GM12878 (cell line): ENCODE data around the gene PRPF6. TPM values are rescaled to one million over a fixed set of nuclear protein-coding genes. Genes with fewer than 3 reads are reported as not detected.

Source experiments
- ASH2L ChIP-seq: fragments of 300-600, 200-600 bp; sonication (generic); IDR thresholded peaks from 2 replicates; pipeline ENCODE4 v1.6.1; 2017; ENCODE audit warnings: low read depth, mild to moderate bottlenecking, borderline replicate concordance
- CHD2 ChIP-seq: IDR thresholded peaks from 2 replicates; pipeline ENCODE4 v1.6.1; 2011; ENCODE audit warnings: low read depth, low read length, improper control_type of control experiment, borderline replicate concordance
- GABPA ChIP-seq: IDR thresholded peaks from 2 replicates; pipeline ENCODE4 v1.6.1; 2014; ENCODE audit warnings: antibody characterized with exemption, low read depth, mild to moderate bottlenecking, inconsistent platforms
- GATAD2B ChIP-seq: fragments of 450-650 bp; conservative IDR thresholded peaks from 2 replicates; pipeline ENCODE4 v1.6.1; 2017; ENCODE audit warnings: low read depth, mild to moderate bottlenecking, moderate library complexity
- HDAC2 ChIP-seq: fragments of 200-600 bp; sonication (generic); IDR thresholded peaks from 2 replicates; pipeline ENCODE4 v1.6.1; 2017
- IKZF1 ChIP-seq: fragments of 450-650 bp; conservative IDR thresholded peaks from 2 replicates; pipeline ENCODE4 v1.6.1; 2017; ENCODE audit warnings: antibody characterized with exemption, mild to moderate bottlenecking
- IKZF2 ChIP-seq, 2 experiments: fragments of 450-650 bp; IDR thresholded peaks; 2 replicates each; pipeline ENCODE4 v1.6.1; 2017; ENCODE audit warnings: mild to moderate bottlenecking in 2 of 2, moderate library complexity in 2 of 2
- IRF5 ChIP-seq: fragments of 450-650 bp; IDR thresholded peaks from 2 replicates; pipeline ENCODE4 v1.6.1; 2017; ENCODE audit warnings: borderline replicate concordance
- MEF2A ChIP-seq: IDR thresholded peaks from 2 replicates; pipeline ENCODE4 v1.6.1; 2011; ENCODE audit warnings: low read depth, mild to moderate bottlenecking, low read length, moderate library complexity; ENCODE audit not compliant: insufficient read depth
- MYB ChIP-seq: fragments of 150-350 bp; IDR thresholded peaks from 2 replicates; pipeline ENCODE4 v1.6.1; 2014; ENCODE audit warnings: mild to moderate bottlenecking, low read depth, low read length, borderline replicate concordance
- PML ChIP-seq: IDR thresholded peaks from 2 replicates; pipeline ENCODE4 v1.6.1; 2012; ENCODE audit warnings: low read length, inconsistent platforms
- RB1 ChIP-seq: fragments of 450-650 bp; formaldehyde crosslinking; IDR thresholded peaks from 2 replicates; pipeline ENCODE4 v1.6.1; 2017; ENCODE audit warnings: mild to moderate bottlenecking, borderline replicate concordance
- YY1 ChIP-seq: IDR thresholded peaks from 2 replicates; pipeline ENCODE4 v1.6.1; 2011; ENCODE audit warnings: low read depth, mild to moderate bottlenecking, low read length
- ZNF592 ChIP-seq: fragments of 450-650 bp; IDR thresholded peaks from 2 replicates; pipeline ENCODE4 v1.6.1; 2017; ENCODE audit warnings: mild to moderate bottlenecking, moderate library complexity
- polyA plus RNA-seq, 11 experiments: library from polyadenylated mRNA; depleted of rRNA in 4 of 11; unstranded in 6 of 11; stranded (reverse) in 5 of 11; fragments of >200 nt; fragmentation: Nextera tagmentation in 4 of 11; fragmentation: Illumina TruSeq in 1 of 11; extraction: Ambion mirVana in 4 of 11; extraction: Trizol in 1 of 11; gene quantifications; 1 replicate in 1 of 11; 2 replicates in 10 of 11; pipeline versions ENCODE4 v1.2.1 to v1.2.3, GENCODE V29; 2011 to 2016; ENCODE audit warnings: inconsistent platforms in 2 of 11, missing spikeins in 2 of 11, low read depth in 1 of 11
- total RNA-seq, 4 experiments: library from RNA; depleted of rRNA in 3 of 4; stranded (reverse); fragments of >200 nt in 3 of 4; fragmentation: Illumina TruSeq in 1 of 4; extraction: Trizol in 1 of 4; gene quantifications; 2 replicates each; pipeline versions ENCODE4 v1.2.1 to v1.2.3, GENCODE V29; 2013 to 2021
- TF ChIP-seq, protein P1 (sequence below): IDR thresholded peaks from 2 replicates; pipeline ENCODE4 v1.6.1; 2012; ENCODE audit warnings: low read depth, low read length, improper control_type of control experiment
- TF ChIP-seq, protein P2 (sequence below): IDR thresholded peaks from 2 replicates; pipeline ENCODE4 v1.6.1; 2011; ENCODE audit warnings: low read depth, low read length, improper control_type of control experiment, borderline replicate concordance
- TF ChIP-seq, protein P3 (sequence below): IDR thresholded peaks from 2 replicates; pipeline ENCODE4 v1.6.1; 2011; ENCODE audit warnings: low read depth, mild to moderate bottlenecking, low read length, moderate library complexity, borderline replicate concordance; ENCODE audit errors: extremely low read depth
- TF ChIP-seq, protein P4 (sequence below), 3 experiments: IDR thresholded peaks in 2 of 3; conservative IDR thresholded peaks in 1 of 3; 2 replicates each; pipeline ENCODE4 v1.5.1; 2011; ENCODE audit warnings: low read depth in 3 of 3, low read length in 3 of 3, mild to moderate bottlenecking in 3 of 3, control low read depth in 2 of 3, moderate library complexity in 2 of 3, inconsistent platforms in 1 of 3, mixed read lengths in 1 of 3; ENCODE audit not compliant: control insufficient read depth in 2 of 3, insufficient read depth in 1 of 3; ENCODE audit errors: extremely low read depth in 1 of 3

The PRPF6 gene
- total and polyA plus RNA-seq, 10 of the 15 experiments (the other 5 are each of a cell fraction or from before 2014, with no cell fraction given) = 5.0 to 102 (median 71.3) TPM

- 0 out of 2 replicates have a peak, but pooled peaks have one; percentile 22 for TF ChIP-seq MEF2A
- 0 out of 2 replicates have a peak, but pooled peaks have one; percentile 41 for TF ChIP-seq ASH2L
- peak; percentile 63; the same call in 1 of the 2 replicates for TF ChIP-seq GATAD2B
- TF ChIP-seq IKZF2 (IDR thresholded peaks at IDR 0.05) = no peak
- TF ChIP-seq, protein P1, sequence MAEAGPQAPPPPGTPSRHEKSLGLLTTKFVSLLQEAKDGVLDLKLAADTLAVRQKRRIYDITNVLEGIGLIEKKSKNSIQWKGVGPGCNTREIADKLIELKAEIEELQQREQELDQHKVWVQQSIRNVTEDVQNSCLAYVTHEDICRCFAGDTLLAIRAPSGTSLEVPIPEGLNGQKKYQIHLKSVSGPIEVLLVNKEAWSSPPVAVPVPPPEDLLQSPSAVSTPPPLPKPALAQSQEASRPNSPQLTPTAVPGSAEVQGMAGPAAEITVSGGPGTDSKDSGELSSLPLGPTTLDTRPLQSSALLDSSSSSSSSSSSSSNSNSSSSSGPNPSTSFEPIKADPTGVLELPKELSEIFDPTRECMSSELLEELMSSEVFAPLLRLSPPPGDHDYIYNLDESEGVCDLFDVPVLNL = no peak
- TF ChIP-seq, protein P2, sequence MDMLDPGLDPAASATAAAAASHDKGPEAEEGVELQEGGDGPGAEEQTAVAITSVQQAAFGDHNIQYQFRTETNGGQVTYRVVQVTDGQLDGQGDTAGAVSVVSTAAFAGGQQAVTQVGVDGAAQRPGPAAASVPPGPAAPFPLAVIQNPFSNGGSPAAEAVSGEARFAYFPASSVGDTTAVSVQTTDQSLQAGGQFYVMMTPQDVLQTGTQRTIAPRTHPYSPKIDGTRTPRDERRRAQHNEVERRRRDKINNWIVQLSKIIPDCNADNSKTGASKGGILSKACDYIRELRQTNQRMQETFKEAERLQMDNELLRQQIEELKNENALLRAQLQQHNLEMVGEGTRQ = no peak
- no peak for TF ChIP-seq ZNF592
- TF ChIP-seq YY1 = peak; percentile 78
- TF ChIP-seq CHD2 = peak; percentile 75
- TF ChIP-seq RB1 = no peak; the same call in 1 of the 2 replicates
- TF ChIP-seq, protein P3, sequence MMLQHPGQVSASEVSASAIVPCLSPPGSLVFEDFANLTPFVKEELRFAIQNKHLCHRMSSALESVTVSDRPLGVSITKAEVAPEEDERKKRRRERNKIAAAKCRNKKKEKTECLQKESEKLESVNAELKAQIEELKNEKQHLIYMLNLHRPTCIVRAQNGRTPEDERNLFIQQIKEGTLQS = 0 out of 2 replicates have a peak, but pooled peaks have one; percentile 52
- TF ChIP-seq HDAC2 = no peak
- peak; percentile 94 for TF ChIP-seq IKZF1
- TF ChIP-seq, protein P4, sequence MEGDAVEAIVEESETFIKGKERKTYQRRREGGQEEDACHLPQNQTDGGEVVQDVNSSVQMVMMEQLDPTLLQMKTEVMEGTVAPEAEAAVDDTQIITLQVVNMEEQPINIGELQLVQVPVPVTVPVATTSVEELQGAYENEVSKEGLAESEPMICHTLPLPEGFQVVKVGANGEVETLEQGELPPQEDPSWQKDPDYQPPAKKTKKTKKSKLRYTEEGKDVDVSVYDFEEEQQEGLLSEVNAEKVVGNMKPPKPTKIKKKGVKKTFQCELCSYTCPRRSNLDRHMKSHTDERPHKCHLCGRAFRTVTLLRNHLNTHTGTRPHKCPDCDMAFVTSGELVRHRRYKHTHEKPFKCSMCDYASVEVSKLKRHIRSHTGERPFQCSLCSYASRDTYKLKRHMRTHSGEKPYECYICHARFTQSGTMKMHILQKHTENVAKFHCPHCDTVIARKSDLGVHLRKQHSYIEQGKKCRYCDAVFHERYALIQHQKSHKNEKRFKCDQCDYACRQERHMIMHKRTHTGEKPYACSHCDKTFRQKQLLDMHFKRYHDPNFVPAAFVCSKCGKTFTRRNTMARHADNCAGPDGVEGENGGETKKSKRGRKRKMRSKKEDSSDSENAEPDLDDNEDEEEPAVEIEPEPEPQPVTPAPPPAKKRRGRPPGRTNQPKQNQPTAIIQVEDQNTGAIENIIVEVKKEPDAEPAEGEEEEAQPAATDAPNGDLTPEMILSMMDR (IDR thresholded peaks at IDR 0.05 in 2 of 3, conservative IDR thresholded peaks at IDR 0.05 in 1 of 3; ENCODE audit: control insufficient read depth in 2 of 3, extremely low read depth in 1 of 3, insufficient read depth in 1 of 3, low read depth in 3 of 3, low read length in 3 of 3) = peak; percentile 83 to 97 (median 88)
- no peak for TF ChIP-seq GABPA
- no peak for TF ChIP-seq MYB
- no peak for TF ChIP-seq PML
- no peak for TF ChIP-seq IRF5
These were observed at the start of gene PRPF6 (continued) for GRCh38 chr20:63980806-63981728.
